SK-N-MC (cell line): ENCODE data around the gene KRT72.

Experiments
- DNase-seq: peaks from one replicate; pipeline ENCODE4 v3.0.0-alpha.2; 2011; ENCODE audit warnings: low read depth, low spot score
- H3K27ac ChIP-seq: fragments of 200-600 bp; sonication (generic); 2 replicates; pipeline ENCODE4 v1.5.1; 2016; ENCODE audit warnings: mixed run types
- H3K36me3 ChIP-seq: fragments of 200-600 bp; sonication (generic); 2 replicates; pipeline ENCODE4 v1.6.1; 2017; ENCODE audit warnings: antibody characterized with exemption, low read length, mixed read lengths; ENCODE audit not compliant: insufficient read depth
- H3K4me3 ChIP-seq: fragments of 200-600 bp; sonication (generic); 2 replicates; pipeline ENCODE4 v1.5.1; 2016
- H3K9ac ChIP-seq: fragments of 200-600 bp; sonication (generic); 2 replicates; pipeline ENCODE4 v1.8.0; 2017; ENCODE audit warnings: mixed run types, mixed read lengths; ENCODE audit not compliant: insufficient read length
- H3K9me3 ChIP-seq: fragments of 200-600 bp; sonication (generic); 2 replicates; pipeline ENCODE4 v1.6.1; 2017; ENCODE audit warnings: low read depth, mild to moderate bottlenecking, antibody characterized with exemption, low read length, moderate library complexity, mixed read lengths
- EZH2 ChIP-seq: fragments of 200-600 bp; sonication (generic); IDR thresholded peaks from one replicate; pipeline ENCODE4 v1.6.1; 2017; ENCODE audit warnings: antibody characterized with exemption
- FOXP2 ChIP-seq: optimal IDR thresholded peaks from 2 replicates; pipeline ENCODE3; 2011; ENCODE audit warnings: mild to moderate bottlenecking, moderate library complexity; ENCODE audit not compliant: insufficient read depth; ENCODE audit errors: extremely low read length, control extremely low read depth
- POLR2AphosphoS5 ChIP-seq: IDR thresholded peaks from 2 replicates; pipeline ENCODE4 v1.6.1; 2012; ENCODE audit warnings: mild to moderate bottlenecking, low read depth, low read length, borderline replicate concordance

Gene KRT72

DNA sequence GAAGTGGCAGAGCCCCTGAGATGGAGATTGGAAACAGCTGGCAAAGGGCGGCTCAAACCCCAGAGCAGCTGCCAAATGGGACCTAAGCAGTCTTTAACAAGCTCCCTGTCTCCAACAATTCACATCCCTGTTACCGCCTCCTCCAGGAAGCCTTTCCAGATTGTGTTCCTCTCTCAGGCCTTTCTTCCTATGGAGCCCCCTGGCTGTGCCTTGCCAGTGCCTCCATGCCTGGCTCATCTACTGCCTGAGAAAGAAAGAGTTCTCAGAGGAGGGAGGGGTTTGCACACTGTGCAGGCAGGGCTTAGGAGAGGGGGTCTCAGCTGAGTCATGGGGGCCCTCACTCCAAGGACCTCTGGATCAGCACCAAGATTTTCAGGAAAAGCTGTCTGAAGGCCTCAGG, 18.8 kb downstream of the KRT72 start:
- Histone ChIP-seq H3K36me3 (no peaks in the 10 kb centered on the region), H3K4me3 (no peak overlapping the region), H3K9ac (no peak overlapping the region), H3K27ac (no peak overlapping the region), H3K9me3 (no peaks in the 10 kb centered on the region)
- no peak for TF ChIP-seq EZH2
- no peak for TF ChIP-seq FOXP2
- TF ChIP-seq POLR2AphosphoS5, result no peak
- no peak for DNase-seq

DNA sequence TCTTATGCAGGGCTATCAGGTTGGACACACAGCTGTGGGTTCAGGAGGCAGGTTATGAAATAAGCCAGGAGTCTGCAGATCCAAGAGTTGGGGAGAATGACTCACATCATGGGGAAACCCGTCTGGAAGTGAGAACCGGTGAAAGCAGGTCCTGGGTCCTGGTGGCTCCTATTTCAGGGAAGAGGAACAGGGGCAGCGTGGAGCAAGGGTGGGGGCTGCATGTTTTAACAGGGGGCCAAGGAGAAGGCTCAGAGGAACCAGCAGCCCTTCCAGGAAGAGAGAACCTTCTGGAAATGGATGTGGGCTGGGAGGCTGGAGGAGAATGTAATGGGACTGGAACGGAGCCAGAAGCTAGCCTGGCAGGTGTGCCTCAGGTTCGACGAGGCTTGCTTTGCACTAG, 19.8 kb downstream of the KRT72 start:
- DNase-seq, result no peak
- Histone ChIP-seq H3K9ac (no peak overlapping the region), H3K9me3 (no peaks in the 10 kb centered on the region), H3K27ac (no peak overlapping the region), H3K4me3 (no peak overlapping the region), H3K36me3 (no peaks in the 10 kb centered on the region)
- TF ChIP-seq FOXP2 (no peak), POLR2AphosphoS5 (no peak), EZH2 (no peak)

DNA sequence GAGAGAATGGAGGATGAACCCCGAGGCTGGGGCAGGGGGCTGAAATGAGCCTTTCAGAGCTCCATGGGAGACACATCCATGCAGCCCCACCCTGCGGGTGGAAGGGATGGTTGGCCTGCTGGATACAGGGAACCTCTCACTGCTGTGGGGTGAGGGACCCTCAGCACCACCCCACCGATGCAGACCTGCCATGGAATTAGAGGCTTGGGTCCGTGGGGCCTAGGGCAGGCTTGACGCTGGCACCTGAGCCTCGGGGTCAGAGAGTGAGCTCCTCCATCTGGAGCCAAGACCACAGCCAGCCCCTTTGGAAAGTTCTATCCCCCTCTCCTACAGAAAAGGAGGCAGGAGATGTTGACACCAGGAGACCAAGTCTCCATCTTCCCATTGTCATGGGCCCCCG, 20.2 kb downstream of the KRT72 start:
- Histone ChIP-seq H3K9ac (no peak overlapping the region), H3K27ac (no peak overlapping the region), H3K4me3 (no peak overlapping the region), H3K9me3 (no peaks in the 10 kb centered on the region), H3K36me3 (no peaks in the 10 kb centered on the region)
- TF ChIP-seq FOXP2 (no peak), EZH2 (no peak), POLR2AphosphoS5 (no peak)
- DNase-seq, result no peak

DNA sequence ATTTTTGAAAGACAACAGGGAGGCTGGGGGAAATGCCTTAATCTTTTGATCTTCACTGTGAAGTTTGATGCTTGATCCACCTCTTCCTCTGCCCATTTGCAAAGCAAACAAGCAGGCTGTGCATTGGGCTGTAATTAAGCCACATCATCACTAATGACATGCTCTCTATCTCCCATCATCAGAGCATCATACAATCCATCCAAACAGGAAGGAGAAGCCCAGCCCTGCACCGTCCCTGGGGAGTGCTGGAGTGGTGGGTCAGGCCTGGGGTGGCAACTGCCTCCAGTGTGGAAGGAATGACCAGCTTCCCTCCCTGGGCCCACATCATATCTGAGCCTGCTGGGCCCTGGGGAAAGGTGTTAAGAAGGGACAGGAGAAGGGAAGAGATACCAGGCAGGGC, 20.8 kb downstream of the KRT72 start:
- no peak overlapping the region for H3K27ac ChIP-seq
- TF ChIP-seq POLR2AphosphoS5 (no peak), EZH2 (no peak)
- no peak for DNase-seq
- H3K9ac ChIP-seq, result no peak overlapping the region
- H3K4me3 ChIP-seq, result no peak overlapping the region
- no peaks in the 10 kb centered on the region for H3K36me3 ChIP-seq
- H3K9me3 ChIP-seq, result no peaks in the 10 kb centered on the region

DNA sequence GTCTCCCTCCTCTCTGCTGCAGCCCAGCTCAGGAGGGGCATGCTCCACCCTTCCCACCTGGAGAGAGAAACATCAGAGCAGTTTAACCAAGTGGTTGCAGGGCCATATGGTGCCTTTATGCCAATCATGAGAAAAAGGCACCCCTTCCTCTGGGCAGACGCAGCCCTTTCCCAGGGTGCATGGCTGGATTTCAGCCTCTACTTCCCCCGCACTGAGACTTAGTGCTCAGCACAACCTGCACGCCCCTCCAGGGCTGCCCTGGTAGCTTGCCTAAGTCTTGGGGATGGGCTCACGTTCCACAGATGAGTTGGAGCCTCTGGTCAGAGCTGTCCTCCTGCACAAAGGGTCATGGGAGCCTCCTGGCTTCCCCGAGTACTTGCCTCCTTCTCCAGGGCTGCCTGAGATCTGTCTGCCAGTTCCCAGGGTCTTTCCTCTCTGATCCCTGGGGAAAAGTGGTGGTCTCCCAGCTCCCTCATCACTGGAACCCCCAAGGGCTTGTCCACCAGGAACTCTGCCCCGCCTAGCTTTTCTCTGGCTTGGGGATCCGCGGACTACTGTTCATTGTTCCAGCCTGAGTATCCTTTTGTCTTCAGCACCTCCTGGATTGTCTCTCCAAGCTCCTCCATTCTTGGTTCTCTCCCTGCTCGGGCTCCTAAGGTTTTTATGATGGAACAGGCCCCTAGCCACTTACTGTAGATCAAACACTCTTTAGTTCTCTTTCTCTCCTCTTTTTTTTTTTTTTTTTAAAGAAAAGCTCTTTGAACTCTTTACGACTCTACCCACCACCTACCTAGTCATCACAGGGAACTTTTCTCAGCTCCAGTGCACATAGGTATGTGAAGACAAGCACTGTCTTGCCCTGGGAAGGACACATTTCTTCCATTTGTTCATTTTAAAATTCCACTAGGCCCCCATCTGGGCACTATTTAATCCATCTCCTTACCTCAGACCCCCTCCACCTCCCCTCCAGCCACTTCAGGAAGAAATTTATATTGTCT, 21.5 kb downstream of the KRT72 start:
- H3K27ac ChIP-seq, result no peak overlapping the region
- no peaks in the 10 kb centered on the region for H3K36me3 ChIP-seq
- H3K9ac ChIP-seq, result no peak overlapping the region
- no peak overlapping the region for H3K4me3 ChIP-seq
- TF ChIP-seq FOXP2 (no peak), POLR2AphosphoS5 (no peak), EZH2 (no peak)
- no peaks in the 10 kb centered on the region for H3K9me3 ChIP-seq
- DNase-seq, result no peak

DNA sequence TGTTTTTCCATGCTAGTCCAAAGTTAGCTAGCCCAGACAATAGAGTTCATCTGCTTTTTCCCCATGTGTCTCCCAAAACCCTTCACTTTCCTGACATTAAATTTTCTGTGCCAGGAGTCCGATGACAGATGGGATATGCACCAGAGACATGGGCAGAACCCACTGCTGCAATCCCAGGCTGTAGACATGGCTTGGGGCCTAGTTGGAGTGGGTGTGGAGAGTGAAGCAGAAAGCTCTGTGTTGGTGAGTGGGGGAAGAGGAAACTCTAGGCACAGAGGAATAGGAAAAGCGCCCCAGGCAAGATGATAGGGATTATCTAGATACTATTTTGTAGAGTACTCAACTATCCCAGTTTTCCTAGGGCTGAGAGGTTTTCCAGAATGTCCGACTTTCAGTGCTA, 22.8 kb downstream of the KRT72 start:
- TF ChIP-seq EZH2, result no peak
- TF ChIP-seq POLR2AphosphoS5, result no peak
- no peak for TF ChIP-seq FOXP2
- no peaks in the 10 kb centered on the region for H3K9me3 ChIP-seq
- no peak overlapping the region for H3K27ac ChIP-seq
- H3K9ac ChIP-seq, result no peak overlapping the region
- DNase-seq, result no peak
- no peak overlapping the region for H3K4me3 ChIP-seq
- H3K36me3 ChIP-seq, result no peaks in the 10 kb centered on the region

DNA sequence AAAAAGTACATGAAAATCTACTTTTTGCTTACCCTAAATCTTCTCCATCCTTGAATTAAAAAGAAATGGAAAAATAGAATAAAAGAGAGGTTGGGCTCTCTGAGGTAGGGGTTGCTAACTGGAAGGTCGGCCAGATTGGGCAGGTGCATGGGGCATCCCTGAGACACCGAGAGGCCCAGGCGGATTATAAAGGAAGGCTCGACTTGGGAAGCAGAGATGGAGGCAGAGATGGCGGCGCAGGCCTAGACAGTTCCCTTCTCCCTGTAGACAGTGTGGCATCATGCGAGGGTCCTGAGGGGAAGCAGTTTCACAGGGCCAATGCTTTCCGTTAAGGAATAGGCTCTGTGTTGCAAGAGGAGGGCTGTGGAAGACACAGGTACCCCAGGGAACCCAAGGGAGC, 23.9 kb downstream of the KRT72 start:
- Histone ChIP-seq H3K36me3 (no peaks in the 10 kb centered on the region), H3K9ac (no peak overlapping the region), H3K27ac (no peak overlapping the region), H3K9me3 (no peaks in the 10 kb centered on the region), H3K4me3 (no peak overlapping the region)
- no peak for TF ChIP-seq FOXP2
- no peak for TF ChIP-seq POLR2AphosphoS5
- TF ChIP-seq EZH2, result no peak
- DNase-seq, result no peak

DNA sequence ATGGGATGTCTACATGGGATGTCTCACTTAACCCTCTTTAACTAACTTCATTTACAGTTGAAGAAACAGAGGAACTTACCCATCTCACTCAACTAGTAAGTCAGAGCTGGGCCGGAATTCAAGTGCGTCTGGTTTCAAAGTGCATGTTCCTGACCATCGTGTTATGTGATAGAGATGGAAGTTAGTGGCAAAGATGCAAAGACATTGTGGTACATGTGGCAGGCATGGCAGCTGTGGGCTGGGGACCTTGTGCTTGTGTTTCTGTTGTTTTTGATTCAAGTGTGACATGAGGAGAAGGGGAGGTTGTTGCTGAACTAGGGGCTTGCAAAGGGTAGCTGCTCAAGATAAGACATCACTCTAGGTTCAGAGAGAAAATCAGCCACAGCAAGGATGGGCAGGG, 25.3 kb downstream of the KRT72 start:
- DNase-seq, result no peak
- TF ChIP-seq POLR2AphosphoS5 (no peak), FOXP2 (no peak), EZH2 (no peak)
- Histone ChIP-seq H3K9me3 (no peaks in the 10 kb centered on the region), H3K36me3 (no peaks in the 10 kb centered on the region), H3K9ac (no peak overlapping the region), H3K27ac (no peak overlapping the region), H3K4me3 (no peak overlapping the region)
